ENCODE results near the gene GIGYF1.
A peak's percentile ranks its signal among the peaks of the same experiment; 100 is the strongest.

Gene GIGYF1

GRCh38 chr7:100655908-100656674 lies 38.0 kb downstream of the GIGYF1 start, which contains the start of gene ACTL6B:
TSS of gene ACTL6B (minus strand) at chr7:100656448. CDS start at chr7:100656354, 94 bp downstream.
- H3K27me3 ChIP-seq (ENCODE audit: control insufficient read depth in 1 of 2, insufficient read depth in 2 of 2, low read length in 2 of 2): peaks cover 19 to 24% of the 10 kb centered on the region in 2 donors

GRCh38 chr7:100654908-100655831 lies 38.9 kb downstream of the GIGYF1 start:
- no peak overlapping the region for H3K9ac ChIP-seq (ENCODE audit: low read length)

More at GRCh38 chr7:100655908-100656674, 38.0 kb downstream of the GIGYF1 start, which contains the start of gene ACTL6B:
- Histone ChIP-seq H3K36me3 (ENCODE audit: insufficient read depth, low read length) (no peaks in the 10 kb centered on the region), H3K27ac (ENCODE audit: low read depth, low read length) (no peak within 1 kb of the TSS), H3K4me3 (ENCODE audit: low read depth in 1 of 2, low read length in 2 of 2) (no peak within 1 kb of the TSS), H3K9ac (ENCODE audit: low read length) (no peak within 1 kb of the TSS), H3K4me1 (ENCODE audit: insufficient read depth, low read length) (no peaks in the 10 kb centered on the region), H3K9me3 (ENCODE audit: low read length) (no peaks in the 10 kb centered on the region)

GRCh38 chr7:100649826-100650565 lies 44.1 kb downstream of the GIGYF1 start:
- Histone ChIP-seq H3K4me1 (ENCODE audit: insufficient read depth, low read length) (no peaks in the 10 kb centered on the region), H3K27me3 (ENCODE audit: control insufficient read depth in 1 of 2, insufficient read depth in 2 of 2, low read length in 2 of 2) (peaks cover 5 to 28% of the 10 kb centered on the region in 2 donors), H3K36me3 (ENCODE audit: insufficient read depth, low read length) (no peaks in the 10 kb centered on the region), H3K4me3 (ENCODE audit: low read depth in 1 of 2, low read length in 2 of 2) (no peak overlapping the region), H3K9ac (ENCODE audit: low read length) (no peak overlapping the region), H3K9me3 (ENCODE audit: low read length) (no peaks in the 10 kb centered on the region), H3K27ac (ENCODE audit: low read depth, low read length) (no peak overlapping the region)

More at GRCh38 chr7:100654908-100655831, 38.9 kb downstream of the GIGYF1 start:
- Histone ChIP-seq H3K36me3 (ENCODE audit: insufficient read depth, low read length) (no peaks in the 10 kb centered on the region), H3K9me3 (ENCODE audit: low read length) (no peaks in the 10 kb centered on the region), H3K27me3 (ENCODE audit: control insufficient read depth in 1 of 2, insufficient read depth in 2 of 2, low read length in 2 of 2) (peaks cover 19 to 24% of the 10 kb centered on the region in 2 donors), H3K4me3 (ENCODE audit: low read depth in 1 of 2, low read length in 2 of 2) (no peak overlapping the region), H3K27ac (ENCODE audit: low read depth, low read length) (no peak overlapping the region), H3K4me1 (ENCODE audit: insufficient read depth, low read length) (no peaks in the 10 kb centered on the region)

GRCh38 chr7:100642534-100642907 lies 51.5 kb downstream of the GIGYF1 start:
- H3K36me3 ChIP-seq (ENCODE audit: insufficient read depth, low read length): no peaks in the 10 kb centered on the region
- H3K27ac ChIP-seq (ENCODE audit: low read depth, low read length): no peak overlapping the region
- no peaks in the 10 kb centered on the region for H3K9me3 ChIP-seq (ENCODE audit: low read length)
- no peak overlapping the region for H3K4me3 ChIP-seq (ENCODE audit: low read depth in 1 of 2, low read length in 2 of 2)
- peaks cover 0 to 39% of the 10 kb centered on the region in 2 donors for H3K27me3 ChIP-seq (ENCODE audit: control insufficient read depth in 1 of 2, insufficient read depth in 2 of 2, low read length in 2 of 2)
- H3K9ac ChIP-seq (ENCODE audit: low read length): no peak overlapping the region
- H3K4me1 ChIP-seq (ENCODE audit: insufficient read depth, low read length): no peaks in the 10 kb centered on the region

GRCh38 chr7:100641860-100642533 lies 52.1 kb downstream of the GIGYF1 start:
- Histone ChIP-seq H3K27ac (ENCODE audit: low read depth, low read length) (no peak overlapping the region), H3K9ac (ENCODE audit: low read length) (no peak overlapping the region), H3K9me3 (ENCODE audit: low read length) (no peaks in the 10 kb centered on the region), H3K36me3 (ENCODE audit: insufficient read depth, low read length) (no peaks in the 10 kb centered on the region), H3K4me1 (ENCODE audit: insufficient read depth, low read length) (no peaks in the 10 kb centered on the region), H3K27me3 (ENCODE audit: control insufficient read depth in 1 of 2, insufficient read depth in 2 of 2, low read length in 2 of 2) (peaks cover 0 to 35% of the 10 kb centered on the region in 2 donors), H3K4me3 (ENCODE audit: low read depth in 1 of 2, low read length in 2 of 2) (no peak overlapping the region)

GRCh38 chr7:100641463-100641859 lies 52.6 kb downstream of the GIGYF1 start, which contains the start of gene TFR2:
TSS of gene TFR2 (minus strand) at chr7:100641552. CDS start at chr7:100641509, 43 bp downstream.
- Histone ChIP-seq H3K36me3 (ENCODE audit: insufficient read depth, low read length) (no peaks in the 10 kb centered on the region), H3K4me3 (ENCODE audit: low read depth in 1 of 2, low read length in 2 of 2) (no peak within 1 kb of the TSS), H3K27me3 (ENCODE audit: control insufficient read depth in 1 of 2, insufficient read depth in 2 of 2, low read length in 2 of 2) (peaks cover 0 to 31% of the 10 kb centered on the region in 2 donors), H3K9me3 (ENCODE audit: low read length) (no peaks in the 10 kb centered on the region), H3K27ac (ENCODE audit: low read depth, low read length) (no peak within 1 kb of the TSS), H3K4me1 (ENCODE audit: insufficient read depth, low read length) (no peaks in the 10 kb centered on the region), H3K9ac (ENCODE audit: low read length) (no peak within 1 kb of the TSS)

- Histone ChIP-seq H3K27ac (ENCODE audit: low read depth, low read length) (no peak overlapping the region), H3K27me3 (ENCODE audit: control insufficient read depth in 1 of 2, insufficient read depth in 2 of 2, low read length in 2 of 2) (peaks cover 0 to 27% of the 10 kb centered on the region in 2 donors), H3K4me1 (ENCODE audit: insufficient read depth, low read length) (no peaks in the 10 kb centered on the region), H3K9ac (ENCODE audit: low read length) (no peak overlapping the region), H3K9me3 (ENCODE audit: low read length) (no peaks in the 10 kb centered on the region), H3K36me3 (ENCODE audit: insufficient read depth, low read length) (no peaks in the 10 kb centered on the region), H3K4me3 (ENCODE audit: low read depth in 1 of 2, low read length in 2 of 2) (no peak overlapping the region)
Observed at GRCh38 chr7:100640517-100641440, 53.3 kb downstream of the GIGYF1 start.

GRCh38 chr7:100639995-100640516 lies 54.0 kb downstream of the GIGYF1 start:
- H3K27me3 ChIP-seq (ENCODE audit: control insufficient read depth in 1 of 2, insufficient read depth in 2 of 2, low read length in 2 of 2): peaks cover 0 to 27% of the 10 kb centered on the region in 2 donors
- H3K4me3 ChIP-seq (ENCODE audit: low read depth in 1 of 2, low read length in 2 of 2): no peak overlapping the region
- H3K9me3 ChIP-seq (ENCODE audit: low read length): no peaks in the 10 kb centered on the region
- no peak overlapping the region for H3K27ac ChIP-seq (ENCODE audit: low read depth, low read length)
- H3K9ac ChIP-seq (ENCODE audit: low read length): no peak overlapping the region
- H3K36me3 ChIP-seq (ENCODE audit: insufficient read depth, low read length): no peaks in the 10 kb centered on the region
- no peaks in the 10 kb centered on the region for H3K4me1 ChIP-seq (ENCODE audit: insufficient read depth, low read length)

- H3K9ac ChIP-seq (ENCODE audit: low read length): no peak overlapping the region
- no peaks in the 10 kb centered on the region for H3K36me3 ChIP-seq (ENCODE audit: insufficient read depth, low read length)
- no peak overlapping the region for H3K27ac ChIP-seq (ENCODE audit: low read depth, low read length)
- peaks cover 12% of the 10 kb centered on the region for H3K4me1 ChIP-seq (ENCODE audit: insufficient read depth, low read length)
- H3K4me3 ChIP-seq (ENCODE audit: low read depth in 1 of 2, low read length in 2 of 2): peak overlapping the region; percentile 41 to 42
- H3K9me3 ChIP-seq (ENCODE audit: low read length): no peaks in the 10 kb centered on the region
- peaks cover 6 to 33% of the 10 kb centered on the region in 2 donors for H3K27me3 ChIP-seq (ENCODE audit: control insufficient read depth in 1 of 2, insufficient read depth in 2 of 2, low read length in 2 of 2)
Observed at GRCh38 chr7:100632951-100633717, 60.9 kb downstream of the GIGYF1 start.

All from muscle layer of colon (tissue), 2 donors.